Natural killer cell treated with Interleukin-12 subunit alpha and Interleukin-12 subunit beta and Interleukin-15 and Interleukin-18, amount 100 ng/mL, for 72 hours (primary cell): ENCODE data around the gene DBNDD1. TPM values are rescaled to one million over a fixed set of nuclear protein-coding genes. Genes with fewer than 3 reads are reported as not detected.
"Not testable (repeated sequence)": the region's sequence is repeated elsewhere in the genome, so short reads cannot be mapped to it uniquely, and the experiment has no call there.

ENCODE experiments used
- ATAC-seq, 2 donors: fragments of 150-1000 bp; cut with Tn5 transposase in 1 of 2; sonication (Bioruptor Pico), chemical (Tn5 transposase) in 1 of 2; 2 replicates each; pipeline ENCODE4 v1.10.0; 2021
- DNase-seq: peaks from one replicate; pipeline ENCODE4 v3.0.0; 2022; ENCODE audit warnings: low spot score
- H3K27ac Mint-ChIP-seq, 2 donors: 1 replicate in 1 of 2; 2 replicates in 1 of 2; pipeline ENCODE4 v1.8.0; 2022; ENCODE audit warnings: mixed read lengths in 2 of 2, mild to moderate bottlenecking in 1 of 2, moderate library complexity in 1 of 2
- H3K27me3 Mint-ChIP-seq, 2 donors: 1 replicate in 1 of 2; 2 replicates in 1 of 2; pipeline ENCODE4 v1.8.0; 2022; ENCODE audit warnings: mixed read lengths in 2 of 2
- H3K36me3 Mint-ChIP-seq: one replicate; pipeline ENCODE4 v1.8.0; 2022; ENCODE audit warnings: mixed read lengths
- H3K4me1 Mint-ChIP-seq, 2 donors: 1 replicate in 1 of 2; 2 replicates in 1 of 2; pipeline ENCODE4 v1.8.0; 2022; ENCODE audit warnings: low read depth in 2 of 2, mixed read lengths in 2 of 2, mild to moderate bottlenecking in 1 of 2
- H3K4me3 Mint-ChIP-seq: one replicate; pipeline ENCODE4 v1.8.0; 2022; ENCODE audit warnings: mixed read lengths
- H3K9me3 Mint-ChIP-seq: 2 replicates; pipeline ENCODE4 v1.8.0; 2022; ENCODE audit warnings: mixed read lengths
- total RNA-seq, 2 donors: library from RNA; stranded (reverse); gene quantifications; one replicate each; pipeline ENCODE4 v1.2.3, GENCODE V29; 2022

DBNDD1 gene
- total RNA-seq, 2 donors from 2014 or later, result not detected

DNA sequence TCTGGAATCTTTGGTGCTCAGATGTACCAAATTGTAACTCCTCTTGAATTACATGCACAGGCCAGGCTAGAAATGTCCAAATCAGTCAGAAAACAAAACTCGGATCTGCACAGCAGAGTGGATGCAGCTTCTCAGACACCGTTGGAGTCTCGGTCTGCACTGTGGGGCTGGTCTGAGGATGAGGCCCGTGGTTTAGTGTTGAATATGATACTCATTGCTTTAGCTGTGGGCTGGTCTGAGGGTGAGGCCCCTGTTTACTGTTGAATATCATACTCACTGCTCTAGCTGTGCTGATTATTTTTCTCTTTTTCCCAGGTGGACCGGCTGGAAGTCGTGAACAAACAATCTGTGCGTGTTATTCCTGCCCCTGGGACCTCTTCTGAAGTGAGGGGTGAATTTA, 35.0 kb downstream of the DBNDD1 start:
- ATAC-seq (no peak), DNase-seq (no peak)
- Mint-ChIP-seq H3K27me3 (no peaks in the 10 kb centered on the region), H3K4me3 (no peak overlapping the region), H3K36me3 (peaks cover 12% of the 10 kb centered on the region), H3K9me3 (no peaks in the 10 kb centered on the region), H3K27ac (no peak overlapping the region), H3K4me1 (peaks cover 0 to 8% of the 10 kb centered on the region in 2 donors)

GRCh38 chr16:89983536-89983935, 35.7 kb downstream of the DBNDD1 start:
- ATAC-seq, result no peak
- H3K4me3 Mint-ChIP-seq, result no peak overlapping the region
- no peaks in the 10 kb centered on the region for H3K9me3 Mint-ChIP-seq
- peaks cover 0 to 9% of the 10 kb centered on the region in 2 donors for H3K4me1 Mint-ChIP-seq
- H3K27ac Mint-ChIP-seq, result no peak overlapping the region
- no peaks in the 10 kb centered on the region for H3K27me3 Mint-ChIP-seq
- DNase-seq, result no peak
- H3K36me3 Mint-ChIP-seq, result peaks cover 12% of the 10 kb centered on the region

- Mint-ChIP-seq H3K9me3 (no peaks in the 10 kb centered on the region), H3K27ac (no peak overlapping the region), H3K36me3 (peaks cover 12% of the 10 kb centered on the region), H3K4me3 (no peak overlapping the region), H3K27me3 (no peaks in the 10 kb centered on the region), H3K4me1 (peaks cover 0 to 8% of the 10 kb centered on the region in 2 donors)
- no peak for ATAC-seq
- DNase-seq, result no peak
These were observed 36.9 kb downstream of the DBNDD1 start for GRCh38 chr16:89982318-89982717.

GRCh38 chr16:89981414-89981813, 37.8 kb downstream of the DBNDD1 start:
- Mint-ChIP-seq H3K27me3 (no peaks in the 10 kb centered on the region), H3K4me1 (peaks cover 0 to 2% of the 10 kb centered on the region in 2 donors), H3K27ac (no peak overlapping the region)

DNA sequence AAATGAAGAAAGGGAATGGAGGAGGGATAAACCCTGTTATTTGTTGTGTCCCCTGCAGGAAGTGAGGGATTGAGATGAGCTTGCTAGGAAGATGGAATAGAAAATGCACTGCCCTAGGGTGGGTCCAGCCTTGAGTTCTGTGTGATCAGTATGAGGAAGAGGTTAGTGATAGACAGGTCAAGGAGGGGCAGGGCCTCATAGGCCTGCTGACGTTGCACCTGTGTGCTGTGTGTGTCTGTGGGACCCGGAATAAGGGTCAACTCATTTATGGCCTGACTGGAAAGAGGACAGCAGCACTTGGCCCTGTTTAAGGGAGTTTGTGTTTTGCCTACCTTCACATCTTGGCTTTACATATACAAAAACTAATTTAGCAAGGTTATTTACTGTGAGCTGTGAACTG, 44.4 kb downstream of the DBNDD1 start:
- Mint-ChIP-seq H3K4me3 (no peak overlapping the region), H3K27ac (no peak overlapping the region), H3K36me3 (no peaks in the 10 kb centered on the region), H3K4me1 (peaks cover 21 to 28% of the 10 kb centered on the region in 2 donors), H3K9me3 (no peaks in the 10 kb centered on the region), H3K27me3 (no peaks in the 10 kb centered on the region)
- DNase-seq, result no peak
- ATAC-seq, result no peak

More at GRCh38 chr16:89981414-89981813, 37.8 kb downstream of the DBNDD1 start:
- ATAC-seq, result no peak
- no peak for DNase-seq
- H3K36me3 Mint-ChIP-seq, result peaks cover 12% of the 10 kb centered on the region
- H3K4me3 Mint-ChIP-seq, result no peak overlapping the region
- H3K9me3 Mint-ChIP-seq, result no peaks in the 10 kb centered on the region

DNA sequence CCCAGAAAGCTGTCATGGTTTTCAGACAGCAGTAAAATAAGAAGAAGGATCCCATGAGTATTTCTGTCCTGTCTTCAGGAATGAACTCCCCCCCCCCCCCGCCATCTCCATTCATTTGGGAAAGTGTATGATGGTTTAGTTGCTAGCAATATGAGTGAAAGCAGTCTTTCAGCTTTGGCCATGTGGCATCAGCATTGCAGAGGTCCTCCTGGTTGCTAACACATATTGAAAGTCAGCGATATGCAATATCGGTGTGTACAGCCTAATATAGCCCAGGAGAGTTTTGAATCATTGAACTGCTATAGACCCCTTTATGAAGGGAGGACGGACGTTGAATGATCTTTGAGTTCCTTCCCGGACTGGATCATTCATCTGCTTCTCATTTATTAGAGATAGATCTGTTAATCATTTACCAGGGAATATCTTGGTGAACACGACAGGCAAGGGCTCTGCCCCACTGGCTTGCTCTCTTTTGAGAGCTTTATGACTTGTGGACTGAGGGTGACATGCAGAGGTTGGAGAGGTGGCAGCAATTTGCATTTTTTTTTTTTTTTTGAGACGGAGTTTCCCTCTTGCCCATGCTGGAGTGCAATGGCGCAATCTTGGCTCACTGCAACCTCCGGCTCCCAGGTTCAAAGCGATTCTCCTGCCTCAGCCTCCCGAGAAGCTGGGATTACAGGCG, 45.5 kb downstream of the DBNDD1 start:
- Mint-ChIP-seq H3K4me1 (peaks cover 21 to 26% of the 10 kb centered on the region in 2 donors), H3K36me3 (no peaks in the 10 kb centered on the region)
- ATAC-seq, result no peak

GRCh38 chr16:89973235-89973634, 46.0 kb downstream of the DBNDD1 start:
- ATAC-seq, result no peak

More for the DNA sequence above, 45.5 kb downstream of the DBNDD1 start:
- DNase-seq, result no peak
- Mint-ChIP-seq H3K27me3 (no peaks in the 10 kb centered on the region), H3K27ac (peak overlapping the region; percentile 27 to 94), H3K9me3 (no peaks in the 10 kb centered on the region), H3K4me3 (peak overlapping the region; percentile 96)

DNA sequence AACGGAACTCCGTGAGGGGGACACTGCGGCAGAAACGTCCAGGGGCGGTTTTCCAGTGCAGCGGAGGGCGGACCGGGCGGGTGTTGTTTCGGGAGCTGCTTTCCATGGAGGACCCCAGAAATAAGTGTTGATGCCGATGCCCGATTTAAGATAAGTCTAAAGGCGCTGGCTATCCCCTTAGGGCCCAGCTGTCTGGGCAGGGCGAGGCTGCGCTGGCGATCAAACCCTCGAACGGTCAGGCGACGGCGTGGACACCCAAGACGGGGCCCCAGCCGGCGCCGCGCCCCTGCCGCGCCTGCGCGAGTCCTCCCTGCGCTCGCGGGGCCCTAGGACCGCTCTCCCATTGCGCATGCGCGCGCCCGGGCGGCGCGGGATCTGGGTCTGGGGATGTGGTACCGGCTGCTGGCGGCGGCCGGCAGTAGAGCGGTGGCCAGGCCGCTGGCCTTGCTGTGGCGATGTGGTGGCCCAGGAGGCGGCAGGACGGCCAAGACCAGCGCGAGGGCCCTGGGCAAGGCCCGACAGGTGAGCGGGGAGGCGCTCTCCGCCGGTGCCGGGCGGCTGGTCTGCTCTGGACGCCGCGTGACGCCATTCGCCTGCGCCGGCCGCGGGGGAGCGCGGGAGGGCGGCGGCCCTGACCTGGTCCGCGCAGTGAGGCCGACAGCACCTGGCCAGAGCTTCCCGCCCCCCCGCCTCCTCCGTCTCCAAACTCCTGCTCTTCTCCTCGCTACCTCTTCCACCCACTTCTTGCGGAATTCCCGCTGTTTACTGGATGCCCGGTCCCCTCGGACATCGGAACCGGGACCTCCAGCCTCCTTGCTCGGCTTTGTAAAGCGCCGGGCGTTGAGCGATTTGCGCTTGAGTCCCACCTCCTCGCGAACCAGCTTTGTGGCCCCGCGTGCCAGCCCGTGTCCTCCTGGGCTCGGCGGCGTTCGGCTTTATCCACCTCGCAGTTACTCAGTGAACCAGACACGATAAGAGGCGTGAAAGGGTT, 46.7 kb downstream of the DBNDD1 start:
- DNase-seq (peak; percentile 94), ATAC-seq (peak; percentile 98)
- Mint-ChIP-seq H3K4me3 (peak overlapping the region; percentile 96), H3K4me1 (peaks cover 21 to 28% of the 10 kb centered on the region in 2 donors), H3K36me3 (no peaks in the 10 kb centered on the region), H3K9me3 (no peaks in the 10 kb centered on the region), H3K27ac (peak overlapping the region; percentile 94 to 96), H3K27me3 (no peaks in the 10 kb centered on the region)

More at GRCh38 chr16:89973235-89973634, 46.0 kb downstream of the DBNDD1 start:
- Mint-ChIP-seq H3K4me3 (peak overlapping the region; percentile 96), H3K27me3 (no peaks in the 10 kb centered on the region), H3K4me1 (peaks cover 21 to 26% of the 10 kb centered on the region in 2 donors), H3K27ac (peak overlapping the region; percentile 94 to 96), H3K9me3 (no peaks in the 10 kb centered on the region), H3K36me3 (no peaks in the 10 kb centered on the region)
- no peak for DNase-seq

GRCh38 chr16:89971495-89972243, 47.6 kb downstream of the DBNDD1 start:
- Mint-ChIP-seq H3K4me1 (peaks cover 21 to 28% of the 10 kb centered on the region in 2 donors), H3K27ac (peak overlapping the region; percentile 94 to 96), H3K36me3 (no peaks in the 10 kb centered on the region), H3K4me3 (peak overlapping the region; percentile 96), H3K9me3 (no peaks in the 10 kb centered on the region), H3K27me3 (no peaks in the 10 kb centered on the region)
- ATAC-seq (peak; percentile 5 to 28), DNase-seq (peak; percentile 49)

DNA sequence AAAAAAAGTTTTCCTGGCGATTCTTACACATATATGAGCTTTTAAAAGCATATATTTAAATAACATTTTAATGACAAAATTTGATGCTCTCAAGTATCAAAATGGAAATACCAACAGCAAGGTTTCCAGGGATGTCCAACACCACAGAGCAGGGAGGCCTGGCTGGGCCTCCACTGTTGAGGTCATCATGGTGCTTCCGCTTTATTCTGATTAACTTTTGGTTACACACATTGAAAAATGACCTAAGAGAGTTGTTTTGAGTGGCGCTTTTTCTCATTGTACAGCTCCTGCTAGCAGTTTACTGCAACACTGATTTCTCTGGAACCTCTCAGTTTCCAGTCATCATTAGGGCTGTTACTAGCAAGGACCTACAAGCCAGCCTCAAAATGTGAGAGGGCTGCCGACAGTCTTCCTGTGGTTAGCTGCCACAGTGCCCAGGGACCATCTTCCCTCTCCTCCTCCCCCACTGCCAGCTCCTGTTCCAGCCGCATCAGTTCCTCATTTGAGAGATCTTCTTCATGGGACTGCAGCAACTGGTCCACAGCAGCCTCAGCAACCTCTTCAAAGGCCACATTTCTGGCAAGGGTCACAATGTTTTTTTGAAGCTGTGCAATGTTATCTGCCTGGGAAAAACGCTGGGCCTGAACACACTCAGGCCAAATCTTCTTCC, 49.4 kb downstream of the DBNDD1 start:
- Mint-ChIP-seq H3K4me1 (peaks cover 20 to 28% of the 10 kb centered on the region in 2 donors), H3K36me3 (no peaks in the 10 kb centered on the region), H3K27ac (no peak overlapping the region), H3K9me3 (no peaks in the 10 kb centered on the region), H3K4me3 (no peak overlapping the region), H3K27me3 (no peaks in the 10 kb centered on the region)
- DNase-seq (no peak), ATAC-seq (no peak)

GRCh38 chr16:89968074-89968473, 51.2 kb downstream of the DBNDD1 start:
- not testable (repeated sequence) for H3K36me3 Mint-ChIP-seq, H3K27me3 Mint-ChIP-seq, H3K27ac Mint-ChIP-seq, H3K9me3 Mint-ChIP-seq, DNase-seq, H3K4me3 Mint-ChIP-seq, ATAC-seq
- H3K4me1 Mint-ChIP-seq, result peaks cover 8 to 16% of the 10 kb centered on the region in 2 donors

DNA sequence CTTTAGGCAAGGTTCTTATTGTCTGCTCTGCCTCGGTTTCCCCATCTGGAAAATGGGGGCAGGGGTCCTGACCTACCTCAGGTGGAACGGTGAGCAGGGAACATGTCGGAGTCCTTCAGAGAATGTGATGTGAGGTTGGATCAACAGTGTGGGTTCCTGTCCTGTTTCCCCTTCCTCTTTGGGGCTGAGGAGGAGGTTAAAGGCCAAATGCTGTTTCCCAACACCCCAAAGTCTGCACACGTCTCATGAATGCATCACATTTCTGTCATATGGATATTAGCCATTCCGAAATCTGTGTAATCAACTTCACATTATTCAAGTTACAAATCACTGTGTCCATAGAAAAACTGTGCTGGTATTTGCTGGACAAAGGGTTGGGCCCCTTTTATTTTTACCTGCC, 51.8 kb downstream of the DBNDD1 start:
- ATAC-seq, H3K4me3 Mint-ChIP-seq, DNase-seq, H3K9me3 Mint-ChIP-seq, H3K27me3 Mint-ChIP-seq, H3K27ac Mint-ChIP-seq, H3K36me3 Mint-ChIP-seq: not testable (repeated sequence)
- H3K4me1 Mint-ChIP-seq, result peaks cover 8 to 16% of the 10 kb centered on the region in 2 donors

DNA sequence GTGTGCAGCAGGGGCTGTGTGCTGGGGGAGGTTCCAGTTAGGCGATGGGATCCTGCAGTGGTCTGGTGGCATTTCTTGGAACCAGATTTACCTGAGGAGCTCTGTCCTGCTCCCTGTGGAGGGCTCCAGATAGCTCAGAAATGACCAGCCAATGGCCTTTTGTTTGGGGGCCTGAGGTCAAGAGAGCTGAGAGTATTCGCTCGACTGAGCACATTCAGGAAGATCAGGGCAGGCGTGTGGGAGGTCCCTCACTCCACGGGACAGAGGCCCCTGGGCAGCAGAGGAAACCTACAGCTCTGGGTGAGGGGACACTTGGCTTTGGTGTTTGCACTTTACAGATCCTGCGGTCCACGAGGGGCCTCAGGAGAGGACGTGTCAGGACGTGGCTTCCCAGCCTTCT, 52.5 kb downstream of the DBNDD1 start:
- DNase-seq (no peak), ATAC-seq (no peak)
- peaks cover 8 to 13% of the 10 kb centered on the region in 2 donors for H3K4me1 Mint-ChIP-seq

More for the DNA sequence above, 52.5 kb downstream of the DBNDD1 start:
- no peak overlapping the region for H3K4me3 Mint-ChIP-seq
- no peaks in the 10 kb centered on the region for H3K27me3 Mint-ChIP-seq
- no peaks in the 10 kb centered on the region for H3K36me3 Mint-ChIP-seq
- no peak overlapping the region for H3K27ac Mint-ChIP-seq
- H3K9me3 Mint-ChIP-seq, result no peaks in the 10 kb centered on the region
